GM19372 (cell line): Measurements from ENCODE around the gene KRT24.
"Not testable (repeated sequence)": the region's sequence is repeated elsewhere in the genome, so short reads cannot be mapped to it uniquely, and the experiment has no call there.

Source experiments
- ATAC-seq: cut with Tn5 transposase; IDR thresholded peaks from one replicate; pipeline ENCODE4 v1.9.1; 2021; ENCODE audit warnings: mild to moderate bottlenecking, low read depth, moderate library complexity; ENCODE audit not compliant: unreplicated experiment

Gene KRT24

DNA sequence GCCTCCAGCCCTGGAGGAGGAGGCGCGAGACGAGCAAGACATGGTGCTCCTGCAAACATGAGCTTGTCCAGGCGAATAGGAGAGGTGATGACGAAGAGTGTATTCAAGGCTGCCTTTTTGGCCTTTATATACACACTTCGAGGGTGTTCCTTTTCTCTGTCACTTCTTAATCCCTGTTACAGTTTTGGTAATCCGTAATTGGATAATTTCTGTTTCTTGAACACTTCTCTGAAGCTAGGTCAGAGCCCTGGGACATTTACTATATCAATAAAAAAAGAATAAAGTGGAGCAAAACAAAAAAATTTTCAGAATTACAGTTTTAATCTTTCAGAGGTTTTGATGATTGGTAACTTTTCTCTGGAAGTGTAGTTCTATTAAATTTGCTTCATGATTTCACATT is at the start of gene KRT24:
KRT24 (minus strand) TSS at position 101 of the 400 bp plus-strand sequence; CDS start at position 42, 59 bp downstream.
- ATAC-seq = no peak

GRCh38 chr17:40751065-40751464 is 47.5 kb upstream of the KRT24 start:
- no peak for ATAC-seq

- no peak for ATAC-seq
Measured at GRCh38 chr17:40750391-40750790, 46.8 kb upstream of the KRT24 start.

- not testable (repeated sequence) for ATAC-seq
Measured at GRCh38 chr17:40748666-40749065, 45.1 kb upstream of the KRT24 start.

GRCh38 chr17:40738553-40738952 is 35.0 kb upstream of the KRT24 start:
- no peak for ATAC-seq

DNA sequence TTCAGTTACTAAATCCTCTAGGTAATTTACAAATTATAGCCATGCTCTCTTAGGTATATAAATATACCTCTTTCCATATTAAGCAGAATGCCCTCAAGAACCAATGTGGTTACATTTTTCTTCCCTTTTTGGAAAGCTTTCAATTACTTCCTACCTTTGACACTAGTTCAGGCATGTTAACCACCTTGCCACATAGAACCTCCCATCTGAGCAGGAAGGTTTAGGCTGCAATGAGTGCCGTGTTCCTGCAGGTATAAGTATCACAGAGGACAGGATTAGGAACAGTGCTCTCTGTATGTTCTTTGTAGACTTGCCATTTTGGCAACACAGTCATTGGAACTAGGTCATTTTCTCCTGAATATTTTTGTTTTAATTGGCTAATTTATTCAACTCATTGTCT is 31.5 kb upstream of the KRT24 start:
- ATAC-seq = no peak

DNA sequence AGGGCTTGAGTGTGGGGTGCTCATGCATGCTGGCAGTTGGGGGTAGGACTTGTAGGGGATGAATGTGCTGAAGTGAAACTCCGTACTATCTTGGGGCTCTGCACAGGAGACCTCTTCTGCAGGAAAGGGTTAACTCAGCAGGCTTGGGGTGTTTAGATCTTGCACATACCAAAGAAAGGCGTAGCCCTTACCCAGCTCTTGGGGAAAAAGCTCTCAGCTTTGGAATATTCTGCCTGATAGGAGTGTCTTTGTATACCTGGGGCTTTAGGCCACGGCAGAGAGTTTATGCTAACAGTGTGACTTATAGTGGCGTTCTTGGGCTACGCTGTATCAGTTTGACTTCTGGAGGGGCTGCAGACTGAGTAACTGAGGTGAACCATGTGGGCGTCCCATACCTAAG is 30.5 kb upstream of the KRT24 start:
- no peak for ATAC-seq

GRCh38 chr17:40730970-40731369 is 27.4 kb upstream of the KRT24 start:
- ATAC-seq = no peak

DNA sequence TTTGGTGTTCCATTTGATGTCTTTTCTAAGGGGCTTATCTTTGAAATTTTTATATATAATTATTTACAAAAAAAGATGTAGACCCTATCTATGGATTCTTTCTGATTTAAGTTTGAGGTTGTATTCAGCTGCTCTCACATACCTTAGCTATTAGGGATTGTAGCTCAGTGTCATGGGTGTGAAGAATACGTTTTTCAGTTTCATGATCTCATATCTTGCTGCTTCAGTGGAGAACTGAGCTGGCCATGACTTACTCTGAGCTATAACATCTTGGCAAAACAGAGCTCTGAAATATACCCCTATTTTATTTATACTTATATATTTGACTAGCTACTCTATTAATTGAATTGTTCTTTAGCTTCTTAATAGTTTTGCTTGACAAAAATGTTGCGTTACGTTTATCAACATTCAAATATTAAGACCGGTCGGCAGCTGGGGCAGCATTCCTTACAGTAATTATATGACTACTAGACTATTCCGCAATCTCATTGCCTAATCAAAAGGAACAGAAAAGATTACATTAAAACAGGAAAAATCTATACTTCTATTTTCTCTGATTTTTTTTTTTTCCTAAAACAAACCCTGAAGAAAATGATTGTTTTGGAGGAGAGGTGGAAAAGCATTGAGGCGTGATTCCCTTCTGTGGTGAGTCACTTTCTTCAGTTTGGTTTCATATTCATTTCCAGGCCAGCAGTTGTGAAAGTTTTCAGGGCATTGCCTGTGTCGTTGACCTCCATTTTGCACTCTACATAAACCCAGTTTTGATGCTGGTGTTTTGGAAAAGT is 24.1 kb upstream of the KRT24 start:
- ATAC-seq = no peak

- ATAC-seq = no peak
Measured at GRCh38 chr17:40726919-40727318, 23.4 kb upstream of the KRT24 start.

DNA sequence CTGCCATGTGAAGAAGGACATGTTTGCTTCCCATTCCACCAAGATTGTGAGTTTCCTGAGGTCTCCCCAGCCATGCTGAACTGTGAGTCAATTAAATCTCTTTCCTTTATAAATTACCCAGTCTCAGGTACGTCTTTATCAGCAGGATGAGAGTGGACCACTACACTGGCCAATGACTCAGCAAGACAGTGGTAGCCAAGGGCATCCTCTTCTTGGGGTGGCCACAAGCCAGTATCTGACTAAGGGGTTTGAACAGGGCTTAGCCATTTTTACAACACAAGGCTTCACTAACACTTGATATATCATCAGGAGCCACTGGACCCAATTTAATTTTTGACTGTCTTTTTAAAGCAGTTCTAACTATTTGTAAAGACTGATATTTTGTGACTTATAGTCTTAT is 21.1 kb upstream of the KRT24 start:
- ATAC-seq = no peak

GRCh38 chr17:40722241-40722640 is 18.7 kb upstream of the KRT24 start:
- ATAC-seq = no peak

DNA sequence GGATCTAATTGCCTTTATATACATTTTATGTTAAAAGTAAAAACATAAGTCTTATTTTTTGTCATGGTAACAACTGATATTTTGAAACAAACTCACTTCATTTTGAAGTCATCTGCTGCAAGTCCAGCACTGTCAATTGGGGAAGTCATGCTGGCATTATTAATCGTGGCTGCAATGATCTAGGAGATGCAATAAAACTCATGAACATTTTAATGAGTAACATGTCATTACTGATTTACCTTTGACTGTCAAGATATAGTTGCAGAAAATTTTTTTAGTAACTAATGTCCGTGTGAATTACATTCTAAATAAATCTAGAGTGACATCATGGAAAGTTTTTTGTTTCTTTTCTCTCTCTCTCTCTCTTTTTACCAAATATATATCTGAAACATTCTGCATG is 17.3 kb upstream of the KRT24 start:
- no peak for ATAC-seq

DNA sequence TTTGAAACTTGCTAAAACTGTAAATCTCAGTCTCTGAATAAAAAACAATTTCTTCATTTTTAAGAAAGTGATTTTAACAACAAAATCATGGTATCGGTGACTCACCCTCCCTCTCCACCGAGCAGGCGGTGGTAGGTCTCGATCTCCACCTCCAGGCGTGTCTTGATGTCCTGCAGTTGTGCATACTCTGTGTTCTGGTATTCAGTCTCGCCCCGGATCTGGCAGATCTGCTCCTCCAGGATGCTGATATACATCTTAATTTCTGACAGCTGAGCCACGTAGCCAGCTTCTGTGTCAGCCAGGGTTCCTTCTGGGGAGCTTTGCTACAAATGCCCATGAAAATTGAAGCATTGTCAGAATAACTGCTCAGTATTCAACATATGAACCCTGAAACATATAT is 15.4 kb upstream of the KRT24 start:
- no peak for ATAC-seq

DNA sequence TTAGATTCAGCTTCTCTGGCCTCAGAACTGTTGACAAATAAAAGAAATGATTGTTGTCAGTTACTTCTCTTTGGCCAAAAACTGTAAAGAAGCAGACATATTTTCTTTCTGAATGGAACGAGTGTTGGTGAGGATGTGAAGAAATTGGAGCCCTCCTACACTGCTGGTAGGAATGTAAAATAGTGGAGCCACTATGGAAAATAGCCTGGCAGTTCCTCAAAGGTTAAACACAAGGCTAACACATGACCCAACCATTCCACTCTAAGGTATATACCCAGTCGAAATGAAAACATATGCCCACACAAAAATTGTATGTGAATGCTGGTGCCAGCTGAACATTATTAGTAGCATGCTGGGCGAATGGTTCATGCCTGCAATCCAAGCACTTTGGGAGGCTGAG is 14.2 kb upstream of the KRT24 start:
- ATAC-seq = no peak

- ATAC-seq = no peak
Measured at GRCh38 chr17:40714473-40714872, 10.9 kb upstream of the KRT24 start.

DNA sequence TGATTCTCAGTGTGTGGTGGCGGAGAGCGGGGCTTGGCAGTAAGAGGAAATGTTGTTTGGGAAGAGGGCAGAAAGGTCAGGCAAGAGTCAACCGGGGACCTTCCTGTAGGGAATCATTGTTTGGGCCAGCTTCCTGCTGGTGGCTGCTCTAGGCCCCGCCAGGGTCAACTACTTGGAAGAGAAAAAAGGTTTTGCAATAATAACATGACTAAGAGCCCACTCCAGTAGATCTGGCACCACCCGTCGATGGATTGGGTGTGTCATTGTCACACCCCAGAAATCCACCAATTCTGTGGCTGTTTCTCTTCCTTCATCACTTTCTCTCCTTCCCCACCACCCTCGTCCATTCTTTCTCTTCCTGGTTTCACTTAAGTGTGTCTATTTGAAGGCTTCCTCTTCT is 4.2 kb upstream of the KRT24 start:
- ATAC-seq = no peak

DNA sequence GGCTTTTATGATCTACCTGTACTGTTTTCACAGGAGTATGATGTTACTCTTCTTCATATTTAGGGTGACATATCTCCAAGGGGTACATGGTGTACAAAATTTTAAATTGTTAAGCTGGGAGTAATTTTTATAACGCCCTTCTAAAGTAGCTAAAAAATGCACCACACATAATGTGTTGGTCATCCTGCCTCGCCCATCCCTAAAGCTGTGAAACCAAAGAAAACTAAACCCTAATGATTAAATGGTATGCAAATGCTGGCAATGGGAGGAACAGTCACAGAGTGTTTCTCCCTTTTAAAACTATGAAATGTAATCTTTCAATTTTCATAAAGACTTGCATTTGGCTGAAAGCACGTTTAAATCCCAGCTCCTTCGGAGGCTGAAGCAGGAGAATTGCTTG is 2.0 kb upstream of the KRT24 start:
- no peak for ATAC-seq

- no peak for ATAC-seq
Measured at GRCh38 chr17:40702271-40702670, 1.3 kb downstream of the KRT24 start.

DNA sequence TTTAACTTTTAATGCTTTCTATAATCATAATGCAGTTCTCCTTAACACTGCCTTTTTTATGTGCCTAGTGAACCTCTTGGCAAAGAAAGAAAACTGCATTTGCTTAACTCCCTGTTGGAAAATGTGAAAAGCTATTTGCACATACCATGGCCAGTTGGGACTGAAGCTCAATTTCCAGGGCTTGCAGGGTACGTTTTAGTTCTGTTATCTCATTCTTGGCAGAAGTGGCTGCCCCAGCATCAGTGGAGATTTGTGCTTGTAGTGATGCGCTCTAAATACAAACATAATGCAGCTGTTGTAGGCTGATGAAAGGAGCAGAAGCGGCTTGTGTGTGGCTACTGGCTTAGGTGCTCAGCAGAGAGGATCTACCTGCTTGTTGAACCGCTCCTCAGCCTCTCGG is 3.7 kb downstream of the KRT24 start:
- no peak for ATAC-seq

DNA sequence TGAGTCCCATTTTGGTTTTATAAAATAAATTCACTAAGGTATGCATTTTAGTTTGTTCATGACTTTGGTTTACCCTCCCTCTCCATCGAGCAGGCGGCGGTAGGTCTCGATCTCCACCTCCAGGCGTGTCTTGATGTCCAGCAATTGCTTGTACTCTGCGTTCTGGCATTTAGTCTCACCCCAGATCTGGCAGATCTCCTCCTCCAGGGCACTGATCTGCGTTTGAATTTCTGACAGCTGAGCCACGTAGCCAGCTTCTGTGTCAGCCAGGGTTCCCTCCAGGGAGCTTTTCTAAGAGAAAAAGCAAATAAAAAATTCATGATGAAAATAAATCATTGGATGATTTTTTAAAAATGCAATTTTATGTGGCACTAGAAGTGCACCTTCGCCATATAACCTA is 4.2 kb downstream of the KRT24 start:
- ATAC-seq = no peak

- no peak for ATAC-seq
Measured at GRCh38 chr17:40697297-40697696, 6.3 kb downstream of the KRT24 start.

- no peak for ATAC-seq
Measured at GRCh38 chr17:40696651-40697072, 6.9 kb downstream of the KRT24 start.
